Lower leg skin (tissue), 4 donors: ENCODE results near the gene PITPNC1. TPM values are rescaled to one million over a fixed set of nuclear protein-coding genes. Genes with fewer than 3 reads are reported as not detected.

ENCODE experiments used
- DNase-seq, 2 donors: peaks; one replicate each; pipeline ENCODE4 v3.0.0-alpha.2; 2019; ENCODE audit warnings: low spot score in 2 of 2
- H3K4me3 ChIP-seq: fragments of 200-600 bp; sonication (generic); 2 replicates; pipeline ENCODE4 v1.5.1; 2017; ENCODE audit warnings: mild to moderate bottlenecking, low read depth; ENCODE audit not compliant: poor library complexity, severe bottlenecking
- CTCF ChIP-seq, 3 donors: fragments of 450-650 bp; IDR thresholded peaks; one replicate each; pipeline ENCODE4 v1.5.1; 2016; ENCODE audit warnings: antibody characterized with exemption in 3 of 3, mild to moderate bottlenecking in 3 of 3, moderate library complexity in 2 of 3
- POLR2A ChIP-seq, 2 donors: fragments of 450-650 bp; IDR thresholded peaks; one replicate each; pipeline ENCODE4 v1.6.1; 2016 to 2017; ENCODE audit warnings: antibody characterized with exemption in 2 of 2, mild to moderate bottlenecking in 1 of 2, moderate library complexity in 1 of 2
- WGBS, 2 donors: methylation state at CpG; one replicate each; pipeline ENCODE4 v1.1.5; 2018; 5-methylcytosine and 5-hydroxymethylcytosine counted together
- intact Hi-C: fragments of 100-400 bp; cut with DNase I; formaldehyde crosslinking; loops from one replicate; pipeline ENCODE4 v1.15.0; 2023; ENCODE audit warnings: low total_unique reads
- total RNA-seq, 4 donors: library from RNA; depleted of rRNA; stranded (reverse); fragments of >200 nt; gene quantifications; one replicate each; pipeline ENCODE4 v1.1.0, GENCODE V29; 2016

PITPNC1 gene
- total RNA-seq, 4 donors from 2014 or later, result 1.7 to 8.2 (median 4.6) TPM

DNA sequence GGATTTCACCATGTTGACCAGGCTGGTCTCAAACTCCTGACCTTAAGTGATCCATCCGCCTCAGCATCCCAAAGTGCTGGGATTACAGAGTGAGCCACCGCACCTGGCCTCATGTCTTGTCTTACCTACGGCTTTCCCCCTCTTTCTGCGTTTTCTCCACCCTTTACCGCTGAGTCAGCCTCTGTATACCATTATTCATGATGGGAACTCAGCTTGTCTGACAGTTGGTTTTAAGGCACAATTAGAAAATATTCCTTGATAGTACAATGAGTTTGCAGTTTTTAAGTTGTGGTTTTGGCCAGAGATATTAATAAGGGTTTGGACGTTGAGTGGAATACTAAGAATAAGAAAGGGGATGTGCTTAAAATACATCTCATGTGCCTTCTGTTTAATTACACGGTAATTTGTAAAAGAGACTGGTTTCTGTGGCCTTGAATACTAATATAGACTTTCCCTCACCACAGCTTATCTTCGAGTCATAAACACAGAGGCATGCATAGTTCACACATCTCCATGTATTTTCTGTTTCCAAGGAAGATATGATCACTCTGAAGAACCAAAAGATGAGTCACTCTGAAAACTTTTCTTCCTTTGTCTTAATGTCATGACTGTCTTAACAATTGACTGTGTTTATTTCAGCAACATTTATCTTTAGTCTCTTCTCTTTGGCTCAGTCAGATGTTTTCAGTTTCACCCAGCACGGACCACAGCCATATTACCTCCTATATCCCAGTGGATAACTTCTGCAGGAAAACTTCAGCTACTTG, 54.4 kb downstream of the PITPNC1 start:
- intact Hi-C loops, result no loop called here
- no peak overlapping the region for H3K4me3 ChIP-seq
- DNase-seq, result no peak
- WGBS, 2 donors, result 58% methylated on average over 9 of the region's 9 CpGs
- TF ChIP-seq CTCF (IDR thresholded peaks at IDR 0.05), result no peak
- TF ChIP-seq POLR2A (IDR thresholded peaks at IDR 0.05), result no peak

GRCh38 chr17:67433248-67433924, 56.3 kb downstream of the PITPNC1 start:
- intact Hi-C loops, result no loop called here
- DNase-seq, result peak in 1 of 2 donors; percentile 80
- 51 to 63% methylated on average over 21 of the region's 21 CpGs for WGBS, 2 donors
- TF ChIP-seq CTCF (IDR thresholded peaks at IDR 0.05) (no peak), POLR2A (IDR thresholded peaks at IDR 0.05) (no peak)
- H3K4me3 ChIP-seq, result no peak overlapping the region

- intact Hi-C loops, result no loop called here
- no peak overlapping the region for H3K4me3 ChIP-seq
- peak; percentile 21 to 82 for DNase-seq
- WGBS, 2 donors, result 80 to 87% methylated on average over 6 of the region's 6 CpGs
- TF ChIP-seq POLR2A (IDR thresholded peaks at IDR 0.05) (no peak), CTCF (IDR thresholded peaks at IDR 0.05) (no peak)
These were observed 57.0 kb downstream of the PITPNC1 start for GRCh38 chr17:67434061-67434525.

DNA sequence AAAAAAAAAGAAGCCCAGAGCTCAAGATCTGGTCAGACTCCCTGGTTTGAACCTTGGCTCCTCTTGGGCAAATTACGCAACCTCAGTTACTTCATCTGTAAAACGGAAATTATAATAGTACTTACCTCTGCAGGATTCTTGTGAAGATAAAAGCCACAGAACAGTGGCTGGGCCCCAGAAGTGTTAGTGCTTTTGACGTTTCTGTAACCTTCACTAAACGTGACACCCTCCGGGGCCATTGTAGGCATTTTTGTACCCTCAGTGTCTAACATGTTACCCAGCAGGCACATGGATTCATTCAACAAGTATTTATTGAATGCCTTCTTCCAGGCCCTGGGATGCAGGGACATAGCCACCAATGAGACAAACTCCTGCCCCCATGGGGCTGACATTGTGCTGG, 58.0 kb downstream of the PITPNC1 start:
- WGBS, 2 donors, result 64 to 77% methylated on average over 5 of the region's 5 CpGs
- no peak for TF ChIP-seq CTCF (IDR thresholded peaks at IDR 0.05)
- no peak for TF ChIP-seq POLR2A (IDR thresholded peaks at IDR 0.05)
- intact Hi-C loops, result no loop called here
- no peak overlapping the region for H3K4me3 ChIP-seq
- DNase-seq, result peak in 1 of 2 donors; percentile 73

DNA sequence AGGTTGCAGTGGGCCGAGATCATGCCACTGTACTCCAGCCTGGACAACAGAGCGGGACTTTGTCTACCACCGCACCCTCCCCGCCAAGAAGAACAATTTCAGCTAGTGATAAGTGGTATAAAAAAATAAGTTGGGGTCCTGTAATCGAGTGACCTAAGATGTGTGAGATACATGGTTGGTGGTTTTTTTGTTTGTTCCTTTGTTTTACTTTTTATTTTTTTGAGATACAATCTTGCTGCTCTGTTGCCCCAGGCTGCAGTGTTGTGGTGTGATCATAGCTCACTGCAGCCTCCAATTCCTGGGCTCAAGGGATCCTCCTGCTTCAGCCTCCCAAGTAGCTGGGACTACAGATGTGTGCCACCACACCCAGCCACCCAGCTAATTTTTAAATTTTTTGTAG, 58.7 kb downstream of the PITPNC1 start:
- intact Hi-C loops, result no loop called here
- no peak for DNase-seq
- TF ChIP-seq CTCF (IDR thresholded peaks at IDR 0.05), result no peak
- no peak for TF ChIP-seq POLR2A (IDR thresholded peaks at IDR 0.05)
- WGBS, 2 donors, result 92 to 96% methylated on average over 5 of the region's 5 CpGs
- H3K4me3 ChIP-seq, result no peak overlapping the region
